Occipital lobe (tissue), 2 donors: ENCODE results near the gene BBS9. TPM values are rescaled to one million over a fixed set of nuclear protein-coding genes. Genes with fewer than 3 reads are reported as not detected.
"Not testable (repeated sequence)": the region's sequence is repeated elsewhere in the genome, so short reads cannot be mapped to it uniquely, and the experiment has no call there.

ENCODE experiments used
- DNase-seq: peaks from one replicate; lab custom pipeline; 2025; lab: John Stamatoyannopoulos, UW
- total RNA-seq: library from RNA; depleted of rRNA; stranded (reverse); fragments of >200 nt; gene quantifications from one replicate; pipeline ENCODE4 v1.2.3, GENCODE V29; 2014

The BBS9 gene
- total RNA-seq, 1 donor from 2014 or later = 103 TPM

GRCh38 chr7:33428415-33428814 lies 299.1 kb downstream of the BBS9 start:
- DNase-seq = no peak

- DNase-seq = no peak
These were observed 302.2 kb downstream of the BBS9 start for GRCh38 chr7:33431543-33431942.

GRCh38 chr7:33432821-33433220 lies 303.5 kb downstream of the BBS9 start:
- DNase-seq = no peak

- no peak for DNase-seq
These were observed 304.0 kb downstream of the BBS9 start for GRCh38 chr7:33433357-33433756.

- DNase-seq = no peak
These were observed 315.1 kb downstream of the BBS9 start for GRCh38 chr7:33444511-33444910.

- no peak for DNase-seq
These were observed 317.2 kb downstream of the BBS9 start for GRCh38 chr7:33446551-33446950.

GRCh38 chr7:33448035-33448434 lies 318.7 kb downstream of the BBS9 start:
- no peak for DNase-seq

- no peak for DNase-seq
These were observed 320.5 kb downstream of the BBS9 start for GRCh38 chr7:33449847-33450246.

GRCh38 chr7:33452805-33453502 lies 323.6 kb downstream of the BBS9 start:
- DNase-seq = no peak

GRCh38 chr7:33457039-33457438 lies 327.7 kb downstream of the BBS9 start:
- DNase-seq = no peak

- no peak for DNase-seq
These were observed 329.2 kb downstream of the BBS9 start for GRCh38 chr7:33458581-33458980.

GRCh38 chr7:33459340-33459751 lies 330.0 kb downstream of the BBS9 start:
- DNase-seq = no peak

GRCh38 chr7:33463131-33463530 lies 333.8 kb downstream of the BBS9 start:
- no peak for DNase-seq

- DNase-seq = no peak
These were observed 336.8 kb downstream of the BBS9 start for GRCh38 chr7:33466203-33466602.

- no peak for DNase-seq
These were observed 342.4 kb downstream of the BBS9 start for GRCh38 chr7:33471636-33472242.

GRCh38 chr7:33472348-33473025 lies 343.1 kb downstream of the BBS9 start:
- no peak for DNase-seq

- DNase-seq = no peak
These were observed 348.5 kb downstream of the BBS9 start for GRCh38 chr7:33477719-33478480.

GRCh38 chr7:33484476-33484875 lies 355.1 kb downstream of the BBS9 start:
- not testable (repeated sequence) for DNase-seq

GRCh38 chr7:33485747-33486493 lies 356.6 kb downstream of the BBS9 start:
- DNase-seq = no peak

- DNase-seq = no peak
These were observed 357.3 kb downstream of the BBS9 start for GRCh38 chr7:33486633-33487032.

GRCh38 chr7:33487998-33488682 lies 358.8 kb downstream of the BBS9 start:
- no peak for DNase-seq
